MG63 (cell line): ENCODE measurements around the gene FXYD2. TPM values are rescaled to one million over a fixed set of nuclear protein-coding genes. Genes with fewer than 3 reads are reported as not detected.

Source experiments
- DNase-seq: peaks from one replicate; pipeline ENCODE4 v3.0.0-alpha.2; 2020
- H3K27me3 ChIP-seq: fragments of 250-450 bp; sonication (Bioruptor Pico); 2 replicates; pipeline ENCODE4 v1.5.1; 2020; ENCODE audit warnings: mild to moderate bottlenecking, moderate library complexity
- H3K36me3 ChIP-seq: fragments of 250-450 bp; sonication (Bioruptor Pico); 2 replicates; pipeline ENCODE4 v1.5.1; 2020; ENCODE audit warnings: mild to moderate bottlenecking, moderate library complexity
- H3K4me3 ChIP-seq: fragments of 250-450 bp; sonication (Bioruptor Pico); 2 replicates; pipeline ENCODE4 v1.5.1; 2020; ENCODE audit warnings: mild to moderate bottlenecking, moderate library complexity
- H3K9me3 ChIP-seq: fragments of 250-450 bp; sonication (Bioruptor Pico); 2 replicates; pipeline ENCODE4 v1.5.1; 2020; ENCODE audit warnings: mild to moderate bottlenecking, moderate library complexity
- total RNA-seq: library from RNA; depleted of rRNA; stranded (reverse); fragments of >200 nt; shearing (Covaris generic); gene quantifications from 2 replicates; pipeline ENCODE4 v1.2.3, GENCODE V29; 2014; ENCODE audit warnings: low replicate concordance

Gene FXYD2
- total RNA-seq, 1 experiment from 2014 or later: not detected

DNA sequence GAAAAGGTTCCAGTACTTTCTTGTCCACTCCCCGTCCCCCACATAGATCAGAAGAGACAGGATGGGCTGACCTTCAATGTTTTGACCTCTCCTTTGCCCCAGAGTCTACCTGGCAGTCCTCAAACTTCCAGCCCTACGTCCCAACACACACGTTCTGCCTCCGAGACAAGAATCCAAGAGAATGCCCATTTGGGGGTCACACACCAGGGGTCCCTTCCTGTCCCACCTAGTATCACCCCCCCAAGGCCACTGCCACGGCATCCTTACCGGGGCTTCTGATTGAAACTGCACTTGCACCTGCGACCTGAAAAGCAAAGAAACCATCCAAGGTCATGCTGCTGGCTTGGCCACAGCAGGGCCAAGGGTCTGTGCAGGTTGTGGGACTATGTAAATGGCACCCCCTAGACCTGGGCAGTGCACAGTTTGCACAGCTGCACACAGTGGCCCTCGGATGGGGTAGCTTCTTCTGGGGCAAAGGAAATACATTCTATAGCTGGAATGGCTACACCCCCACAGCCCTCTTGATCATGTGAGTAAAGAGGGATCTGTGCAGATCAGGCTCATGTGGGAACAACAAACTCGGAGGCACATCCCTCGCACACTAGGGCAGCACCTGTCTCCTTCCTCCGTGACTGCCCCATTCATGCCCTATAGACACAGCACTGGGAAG, 16.5 kb upstream of the FXYD2 start:
- H3K36me3 ChIP-seq: no peaks in the 10 kb centered on the region
- H3K9me3 ChIP-seq: no peaks in the 10 kb centered on the region
- DNase-seq: no peak
- H3K27me3 ChIP-seq: no peaks in the 10 kb centered on the region; the same call in 1 of the 2 replicates
- H3K4me3 ChIP-seq: no peak overlapping the region

DNA sequence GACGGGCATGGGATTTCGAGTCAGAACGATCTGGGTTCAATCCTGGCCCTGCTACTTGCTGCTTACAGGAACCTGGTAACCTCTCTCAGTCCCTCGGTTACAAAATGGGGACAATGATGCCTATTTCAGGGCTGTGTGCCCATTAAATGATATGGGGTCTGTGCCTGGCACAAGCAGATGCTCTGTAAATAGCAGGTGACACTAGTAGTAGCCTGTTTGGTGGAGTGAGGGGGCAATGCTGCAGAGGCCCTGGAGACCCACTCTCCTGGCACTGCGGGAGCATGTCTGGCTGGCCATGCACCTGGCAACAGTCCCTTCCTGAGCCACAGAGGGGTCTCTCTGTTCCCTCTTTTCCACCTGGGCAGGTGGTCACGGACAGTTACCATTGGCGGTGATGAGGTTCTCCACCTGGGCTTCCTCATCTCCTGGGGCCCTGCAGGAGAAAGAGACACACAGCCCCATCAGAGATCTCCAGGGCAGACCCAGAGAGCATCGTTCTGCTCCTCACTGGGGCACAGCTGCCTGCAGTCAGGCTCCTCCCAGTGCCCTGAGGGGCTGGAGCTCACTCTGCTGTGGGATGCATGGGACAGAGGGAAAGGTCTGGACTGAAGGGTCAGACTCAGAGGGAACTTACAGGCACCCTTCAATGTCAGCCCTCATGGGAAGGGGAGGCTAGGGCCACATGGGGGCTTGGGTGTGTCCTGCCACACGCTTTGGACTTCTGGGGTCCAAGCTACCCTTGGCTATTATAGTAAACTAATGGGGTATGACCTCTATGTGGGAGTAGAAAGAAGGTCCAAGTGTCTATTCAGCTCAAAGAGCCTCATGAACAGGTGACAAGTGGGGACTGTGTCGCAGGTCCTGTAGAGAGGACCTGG, 15.6 kb upstream of the FXYD2 start:
- no peak overlapping the region for H3K4me3 ChIP-seq
- H3K27me3 ChIP-seq: no peaks in the 10 kb centered on the region; the same call in 1 of the 2 replicates
- H3K9me3 ChIP-seq: no peaks in the 10 kb centered on the region
- no peaks in the 10 kb centered on the region for H3K36me3 ChIP-seq
- DNase-seq: no peak

GRCh38 chr11:117839380-117839881, 14.9 kb upstream of the FXYD2 start:
- DNase-seq: no peak
- Histone ChIP-seq H3K36me3 (no peaks in the 10 kb centered on the region), H3K9me3 (no peaks in the 10 kb centered on the region), H3K4me3 (no peak overlapping the region), H3K27me3 (no peaks in the 10 kb centered on the region; the same call in 1 of the 2 replicates)

- Histone ChIP-seq H3K9me3 (no peaks in the 10 kb centered on the region), H3K4me3 (no peak overlapping the region), H3K27me3 (no peaks in the 10 kb centered on the region; the same call in 1 of the 2 replicates), H3K36me3 (no peaks in the 10 kb centered on the region)
- no peak for DNase-seq
These were observed 14.4 kb upstream of the FXYD2 start for GRCh38 chr11:117838901-117839300.

DNA sequence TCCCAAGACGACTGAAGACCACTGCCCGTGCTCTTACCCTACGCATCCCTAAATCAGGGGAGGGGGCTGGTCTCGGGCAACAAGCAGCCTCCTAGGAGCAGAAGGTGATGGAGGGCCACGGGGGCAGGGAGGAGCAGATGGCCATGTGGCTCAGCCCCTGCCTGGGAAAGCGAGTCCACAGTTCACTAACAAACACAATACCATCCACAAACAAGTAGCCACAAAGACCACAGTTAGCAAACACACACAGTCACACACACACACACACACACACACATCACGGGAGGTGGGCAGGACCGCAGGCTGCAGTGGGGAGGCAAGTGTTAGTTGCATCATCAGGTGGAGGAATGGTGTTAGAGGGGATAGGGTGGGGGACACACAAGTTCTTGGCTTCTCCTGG, 13.2 kb upstream of the FXYD2 start:
- no peaks in the 10 kb centered on the region for H3K9me3 ChIP-seq
- DNase-seq: no peak
- H3K36me3 ChIP-seq: no peaks in the 10 kb centered on the region
- no peaks in the 10 kb centered on the region; the same call in 1 of the 2 replicates for H3K27me3 ChIP-seq
- no peak overlapping the region for H3K4me3 ChIP-seq

- H3K4me3 ChIP-seq: no peak overlapping the region
- no peaks in the 10 kb centered on the region; the same call in 1 of the 2 replicates for H3K27me3 ChIP-seq
- no peaks in the 10 kb centered on the region for H3K36me3 ChIP-seq
- DNase-seq: no peak
- H3K9me3 ChIP-seq: no peaks in the 10 kb centered on the region
These were observed 12.7 kb upstream of the FXYD2 start for GRCh38 chr11:117837070-117837776.

DNA sequence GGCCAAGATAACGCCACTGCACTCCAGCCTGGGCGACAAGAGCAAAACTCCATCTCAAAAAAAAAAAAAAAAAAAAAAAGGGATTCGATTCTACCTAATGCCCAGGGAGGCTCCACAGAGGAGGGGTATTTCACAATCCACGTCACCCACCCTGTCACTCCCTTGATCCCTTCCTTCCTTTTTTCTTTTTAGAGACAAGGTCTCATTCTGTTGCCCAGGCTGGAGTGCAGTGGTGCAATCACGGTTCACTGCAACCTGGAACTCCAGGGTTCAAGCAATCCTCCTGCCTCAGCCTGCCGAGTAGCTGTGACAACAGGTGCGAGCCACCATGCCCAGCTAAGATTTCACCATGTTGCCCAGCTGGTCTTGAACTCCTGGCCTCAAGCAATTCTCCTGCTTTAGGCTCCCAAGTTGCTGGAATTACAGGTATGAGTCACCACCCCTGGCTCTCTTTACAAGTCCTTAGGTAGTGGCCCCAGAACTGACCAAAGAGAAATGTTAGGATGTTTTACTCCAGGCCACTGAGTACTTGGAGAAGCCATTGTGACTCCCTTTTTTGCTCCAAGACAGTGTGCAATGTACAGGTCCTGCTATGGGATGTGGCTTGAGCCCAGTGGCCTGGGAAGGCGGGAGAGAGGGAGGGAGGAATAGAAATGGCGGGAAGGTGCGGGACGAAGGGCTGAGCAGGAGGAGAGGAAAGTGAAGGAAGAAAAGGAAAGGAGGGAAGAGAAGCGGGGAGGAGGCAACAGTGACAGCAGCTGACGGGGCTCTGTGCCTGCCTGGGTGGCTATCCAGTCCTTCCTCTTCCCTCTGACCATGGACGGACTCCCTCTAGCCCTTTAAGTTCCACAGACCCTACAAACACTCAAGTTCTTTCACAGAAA, 11.8 kb upstream of the FXYD2 start:
- Histone ChIP-seq H3K27me3 (no peaks in the 10 kb centered on the region; the same call in 1 of the 2 replicates), H3K4me3 (no peak overlapping the region)
- DNase-seq: no peak

DNA sequence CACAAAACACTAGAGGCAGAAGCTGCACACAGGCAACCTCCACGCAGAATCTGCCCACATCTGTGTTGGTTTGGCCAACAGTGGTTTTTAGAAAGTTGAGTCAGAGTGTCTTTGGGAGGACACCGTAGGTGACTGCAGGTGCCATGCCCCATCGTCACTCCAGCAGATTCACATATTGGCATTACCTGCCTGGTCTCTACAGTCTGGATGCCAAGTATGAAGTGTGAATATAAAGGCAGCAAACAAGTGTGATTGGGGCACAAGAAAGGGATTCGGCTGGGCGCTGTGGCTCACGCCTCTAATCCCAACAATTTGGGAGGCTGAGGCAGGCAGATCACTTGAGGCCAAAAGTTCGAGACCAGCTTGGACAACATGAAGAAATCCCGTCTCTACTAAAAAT, 11.0 kb upstream of the FXYD2 start:
- Histone ChIP-seq H3K9me3 (no peaks in the 10 kb centered on the region), H3K36me3 (no peaks in the 10 kb centered on the region), H3K27me3 (no peaks in the 10 kb centered on the region; the same call in 1 of the 2 replicates), H3K4me3 (no peak overlapping the region)
- DNase-seq: no peak

More for the DNA sequence above, 11.8 kb upstream of the FXYD2 start:
- Histone ChIP-seq H3K9me3 (no peaks in the 10 kb centered on the region), H3K36me3 (no peaks in the 10 kb centered on the region)

GRCh38 chr11:117834838-117835443, 10.4 kb upstream of the FXYD2 start:
- Histone ChIP-seq H3K27me3 (no peaks in the 10 kb centered on the region; the same call in 1 of the 2 replicates), H3K36me3 (no peaks in the 10 kb centered on the region), H3K4me3 (no peak overlapping the region), H3K9me3 (no peaks in the 10 kb centered on the region)
- no peak for DNase-seq

GRCh38 chr11:117834068-117834810, 9.7 kb upstream of the FXYD2 start:
- H3K27me3 ChIP-seq: no peaks in the 10 kb centered on the region; the same call in 1 of the 2 replicates
- no peaks in the 10 kb centered on the region for H3K9me3 ChIP-seq
- no peak overlapping the region for H3K4me3 ChIP-seq
- no peak for DNase-seq
- no peaks in the 10 kb centered on the region for H3K36me3 ChIP-seq

DNA sequence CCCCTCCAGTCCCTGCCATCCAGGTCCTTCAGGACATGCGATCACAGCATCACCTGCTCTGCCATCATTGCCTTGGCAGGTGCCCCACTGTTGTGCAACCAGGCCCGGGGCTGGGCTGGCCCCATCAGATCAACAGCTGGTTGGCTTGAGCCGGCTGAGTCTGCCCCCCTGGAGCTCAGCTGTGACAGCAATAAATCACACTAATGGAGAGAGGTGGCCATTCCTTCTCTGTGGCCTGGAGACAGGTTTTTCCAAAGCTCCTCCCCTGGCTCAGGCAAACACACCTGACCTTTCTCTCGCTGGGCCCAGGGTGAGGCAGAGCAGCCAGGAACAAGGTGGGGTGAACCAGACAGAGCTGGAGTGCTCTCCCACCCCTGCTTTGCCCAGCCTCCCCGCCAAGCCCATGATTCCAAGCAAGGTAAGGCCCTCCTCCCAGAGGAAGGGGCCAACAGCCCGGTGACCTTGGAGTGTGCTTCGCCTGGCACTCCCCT, 8.9 kb upstream of the FXYD2 start:
- no peak overlapping the region for H3K4me3 ChIP-seq
- H3K9me3 ChIP-seq: no peaks in the 10 kb centered on the region
- no peaks in the 10 kb centered on the region for H3K36me3 ChIP-seq
- no peak for DNase-seq
- no peaks in the 10 kb centered on the region for H3K27me3 ChIP-seq

- Histone ChIP-seq H3K27me3 (no peaks in the 10 kb centered on the region), H3K36me3 (no peaks in the 10 kb centered on the region), H3K9me3 (no peaks in the 10 kb centered on the region), H3K4me3 (no peak overlapping the region)
- DNase-seq: no peak
These were observed 8.0 kb upstream of the FXYD2 start for GRCh38 chr11:117832511-117832910.

DNA sequence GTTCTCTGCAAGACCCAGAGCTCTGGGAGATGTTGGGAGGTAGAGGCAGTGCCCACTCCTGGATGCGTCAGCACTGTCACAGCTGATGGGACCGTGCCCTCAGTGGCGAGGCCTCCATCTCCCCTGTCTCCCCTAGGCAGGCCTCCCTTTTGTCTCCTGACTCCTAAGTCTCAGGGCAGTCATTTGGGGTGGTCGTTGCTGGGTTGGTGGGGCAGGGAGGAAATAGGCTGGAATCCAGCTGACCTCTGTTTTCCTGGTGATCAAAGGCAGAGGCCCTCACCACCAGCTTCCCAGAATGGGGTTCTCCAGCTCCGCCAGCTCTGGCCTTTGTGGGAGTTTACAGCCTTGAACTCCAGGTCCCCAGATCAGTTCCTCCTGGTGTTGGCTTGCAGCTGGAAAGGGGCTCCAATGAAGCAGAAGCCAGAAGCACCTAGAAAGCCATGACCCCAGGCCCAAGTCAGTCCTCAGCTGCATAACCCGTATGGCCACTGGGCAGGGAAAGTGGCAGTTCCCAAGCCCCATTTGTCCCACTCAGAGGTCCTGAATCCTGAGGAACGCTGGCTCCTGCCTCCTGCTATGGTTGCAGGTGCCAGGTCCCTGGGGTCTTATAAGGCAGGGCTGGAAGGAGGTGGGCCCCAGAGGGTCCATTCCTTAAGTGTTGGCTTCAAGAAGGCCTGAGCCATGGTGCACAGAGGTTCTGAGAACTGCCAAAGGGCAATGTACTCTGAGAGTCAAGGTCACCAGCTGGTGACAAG, 7.3 kb upstream of the FXYD2 start:
- no peak overlapping the region for H3K4me3 ChIP-seq
- no peaks in the 10 kb centered on the region for H3K27me3 ChIP-seq
- no peaks in the 10 kb centered on the region for H3K36me3 ChIP-seq
- DNase-seq: no peak
- H3K9me3 ChIP-seq: no peaks in the 10 kb centered on the region

DNA sequence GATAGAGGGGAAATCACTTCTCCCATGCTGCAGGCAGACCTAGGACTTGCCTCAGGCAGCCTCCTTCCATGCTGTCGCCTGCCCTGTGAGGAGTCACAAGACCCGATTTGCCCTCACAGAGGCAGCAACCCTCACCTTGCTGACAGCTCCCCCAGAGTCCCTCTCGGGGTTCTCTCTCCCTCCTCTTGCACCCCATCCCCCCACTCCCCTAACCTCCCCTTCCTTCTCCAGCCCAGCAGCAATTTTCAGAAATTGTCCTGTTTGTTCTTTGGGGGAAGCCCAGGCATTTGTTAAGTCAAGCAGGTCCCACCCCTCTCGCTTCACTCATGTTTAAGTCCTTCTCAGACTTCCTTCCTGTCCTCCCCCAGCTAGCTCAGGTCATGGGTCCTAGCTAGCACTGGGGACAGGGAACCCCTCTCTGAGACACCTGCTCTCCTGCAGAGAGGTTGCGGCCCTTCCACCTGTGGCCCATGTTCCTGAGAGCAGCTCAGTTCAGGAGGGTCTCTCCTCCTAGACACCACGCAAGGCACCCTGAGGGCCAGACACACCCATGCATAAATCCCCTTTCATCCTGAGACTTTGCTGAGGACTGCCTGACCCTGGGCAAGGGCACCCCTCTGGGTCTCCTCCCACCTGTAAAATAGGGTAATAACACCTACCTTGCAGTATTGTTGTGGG, 6.3 kb upstream of the FXYD2 start:
- DNase-seq: no peak
- no peaks in the 10 kb centered on the region for H3K9me3 ChIP-seq
- no peak overlapping the region for H3K4me3 ChIP-seq
- H3K36me3 ChIP-seq: no peaks in the 10 kb centered on the region
- no peaks in the 10 kb centered on the region for H3K27me3 ChIP-seq
